Activated naive CD8-positive, alpha-beta T cell treated with anti-CD3 and anti-CD28 coated beads, Interleukin-2, amount 10 ng/mL, durations not matched to agents 7 days and 5 days (primary cell): Measurements from ENCODE around the gene ADAMTSL5. TPM values are rescaled to one million over a fixed set of nuclear protein-coding genes. Genes with fewer than 3 reads are reported as not detected.
"Not testable (repeated sequence)": the region's sequence is repeated elsewhere in the genome, so short reads cannot be mapped to it uniquely, and the experiment has no call there.

Source experiments
- ATAC-seq: fragments of 150-1000 bp; cut with Tn5 transposase; one replicate; pipeline ENCODE4 v1.10.0; 2021; ENCODE audit warnings: low read depth, moderate library complexity
- POLR2A ChIA-PET: fragments of 350-600 bp; sonication (Branson Sonifier 250); formaldehyde crosslinking; loops from one replicate; lab custom pipeline; 2021; ENCODE audit warnings: antibody characterized with exemption; lab: Charles Lee
- DNase-seq: peaks from one replicate; pipeline ENCODE4 v3.0.0; 2021
- H3K27ac Mint-ChIP-seq: one replicate; pipeline ENCODE4 v1.8.0; 2022; ENCODE audit warnings: mild to moderate bottlenecking, mixed read lengths
- H3K27me3 Mint-ChIP-seq: one replicate; pipeline ENCODE4 v1.8.0; 2022; ENCODE audit warnings: mild to moderate bottlenecking, moderate library complexity, mixed read lengths
- H3K36me3 Mint-ChIP-seq: one replicate; pipeline ENCODE4 v1.8.0; 2021; ENCODE audit warnings: mild to moderate bottlenecking, mixed read lengths
- H3K4me1 Mint-ChIP-seq: one replicate; pipeline ENCODE4 v1.8.0; 2021; ENCODE audit warnings: mixed read lengths
- H3K4me3 Mint-ChIP-seq: one replicate; pipeline ENCODE4 v1.8.0; 2022; ENCODE audit warnings: mild to moderate bottlenecking, moderate library complexity, mixed read lengths
- H3K9me3 Mint-ChIP-seq: one replicate; pipeline ENCODE4 v1.8.0; 2021; ENCODE audit warnings: mixed read lengths
- total RNA-seq, 2 experiments: library from RNA; stranded (reverse); gene quantifications; one replicate each; pipeline ENCODE4 v1.2.3, GENCODE V29; 2021

The ADAMTSL5 gene
- total RNA-seq, 2 experiments from 2014 or later, result 1.8 to 2.1 TPM

DNA sequence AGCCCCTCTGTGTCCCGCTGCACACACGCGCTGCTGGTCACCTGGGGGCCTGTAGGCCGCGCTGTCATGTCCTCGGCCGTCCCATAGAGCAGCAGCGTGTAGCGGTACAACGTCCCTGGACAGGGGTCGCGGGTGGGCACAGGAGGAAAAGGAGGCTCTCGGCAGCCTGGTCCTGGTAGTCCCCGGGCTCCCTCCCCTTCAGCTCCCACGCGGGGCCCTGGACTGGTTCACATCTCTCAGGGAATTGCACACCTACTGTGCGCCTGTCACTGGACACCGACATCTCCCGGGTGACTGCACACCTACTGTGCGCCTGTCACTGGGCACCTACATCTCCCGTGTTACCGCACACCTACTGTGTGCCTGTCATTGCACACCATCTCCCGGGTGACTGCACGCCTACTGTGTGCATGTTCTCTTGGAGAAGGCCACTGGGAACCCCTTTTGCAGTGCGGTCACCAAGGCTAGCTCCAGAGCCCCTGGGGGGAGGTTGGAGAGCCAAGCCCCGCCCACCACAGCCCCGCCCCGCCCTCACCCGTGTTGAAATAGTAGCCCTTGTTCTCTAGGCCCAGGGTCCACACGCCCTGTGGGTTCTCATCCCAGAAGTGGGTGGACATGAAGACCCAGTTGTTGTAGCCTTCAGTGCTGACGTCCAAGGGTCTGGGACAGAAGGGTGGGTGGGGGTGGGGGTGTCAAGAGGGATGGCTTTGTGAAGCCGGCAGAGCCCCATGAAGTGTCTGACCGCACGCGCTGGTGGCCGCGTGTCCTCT is 30.3 kb downstream of the ADAMTSL5 start:
- H3K9me3 Mint-ChIP-seq, result no peaks in the 10 kb centered on the region
- DNase-seq, result no peak
- peaks cover 2% of the 10 kb centered on the region for H3K36me3 Mint-ChIP-seq
- H3K27ac Mint-ChIP-seq, result no peak overlapping the region
- POLR2A ChIA-PET, result no interaction called here
- H3K4me1 Mint-ChIP-seq, result peaks cover 4% of the 10 kb centered on the region
- no peaks in the 10 kb centered on the region for H3K27me3 Mint-ChIP-seq
- no peak for ATAC-seq
- H3K4me3 Mint-ChIP-seq, result no peak overlapping the region

GRCh38 chr19:1481893-1482360 is 30.9 kb downstream of the ADAMTSL5 start:
- Mint-ChIP-seq H3K27ac (no peak overlapping the region), H3K36me3 (peaks cover 2% of the 10 kb centered on the region), H3K9me3 (no peaks in the 10 kb centered on the region), H3K27me3 (no peaks in the 10 kb centered on the region), H3K4me1 (peaks cover 8% of the 10 kb centered on the region), H3K4me3 (no peak overlapping the region)
- DNase-seq (no peak), ATAC-seq (no peak)
- POLR2A ChIA-PET, result no interaction called here

- H3K36me3 Mint-ChIP-seq, result peaks cover 2% of the 10 kb centered on the region
These were observed 31.5 kb downstream of the ADAMTSL5 start for GRCh38 chr19:1481224-1481892.

GRCh38 chr19:1478934-1479707 is 33.7 kb downstream of the ADAMTSL5 start, which contains the start of gene C19orf25:
Gene C19orf25 (minus strand): TSS chr19:1479215. CDS start chr19:1478903, 312 bp downstream.
- POLR2A ChIA-PET, result no interaction called here
- Mint-ChIP-seq H3K36me3 (peaks cover 2% of the 10 kb centered on the region), H3K27me3 (no peaks in the 10 kb centered on the region), H3K9me3 (no peaks in the 10 kb centered on the region), H3K27ac (peak within 1 kb of the TSS; percentile 98), H3K4me1 (peaks cover 8% of the 10 kb centered on the region), H3K4me3 (peak within 1 kb of the TSS; percentile 100)
- ATAC-seq (peak; percentile 88), DNase-seq (peak; percentile 94)

More at GRCh38 chr19:1481224-1481892, 31.5 kb downstream of the ADAMTSL5 start:
- no peak overlapping the region for H3K4me3 Mint-ChIP-seq
- no peaks in the 10 kb centered on the region for H3K9me3 Mint-ChIP-seq
- ATAC-seq (no peak), DNase-seq (no peak)
- H3K27me3 Mint-ChIP-seq, result no peaks in the 10 kb centered on the region
- H3K27ac Mint-ChIP-seq, result no peak overlapping the region
- peaks cover 8% of the 10 kb centered on the region for H3K4me1 Mint-ChIP-seq
- POLR2A ChIA-PET, result no interaction called here

DNA sequence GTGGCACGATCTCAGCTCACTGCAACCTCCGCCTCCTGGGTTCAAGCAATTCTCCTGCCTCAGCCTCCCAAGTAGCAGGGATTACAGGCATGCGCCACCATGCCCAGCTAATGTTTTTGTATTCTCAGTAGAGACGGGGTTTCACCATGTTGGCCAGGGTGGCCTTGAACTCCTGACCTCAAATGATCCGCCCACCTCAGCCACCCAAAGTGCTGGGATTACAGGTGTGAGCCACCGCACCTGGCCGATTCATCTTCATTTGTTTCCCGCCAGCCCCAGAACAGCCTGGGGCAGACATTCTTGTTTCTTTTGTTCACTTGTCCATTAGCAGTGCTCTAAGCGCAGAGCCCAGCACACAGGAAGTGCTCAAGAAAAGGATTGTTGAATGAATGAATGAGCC is 35.8 kb downstream of the ADAMTSL5 start:
- not testable (repeated sequence) for DNase-seq, H3K36me3 Mint-ChIP-seq, H3K4me1 Mint-ChIP-seq, H3K27ac Mint-ChIP-seq, H3K27me3 Mint-ChIP-seq, ATAC-seq, H3K9me3 Mint-ChIP-seq
- POLR2A ChIA-PET, result interaction anchor here (0.9 to 1.2 kb wide), 2 partner anchors 8 to 68 kb away, joined by 3 read pairs; no protein-coding TSS in a partner anchor
- peak overlapping the region; percentile 100 for H3K4me3 Mint-ChIP-seq

DNA sequence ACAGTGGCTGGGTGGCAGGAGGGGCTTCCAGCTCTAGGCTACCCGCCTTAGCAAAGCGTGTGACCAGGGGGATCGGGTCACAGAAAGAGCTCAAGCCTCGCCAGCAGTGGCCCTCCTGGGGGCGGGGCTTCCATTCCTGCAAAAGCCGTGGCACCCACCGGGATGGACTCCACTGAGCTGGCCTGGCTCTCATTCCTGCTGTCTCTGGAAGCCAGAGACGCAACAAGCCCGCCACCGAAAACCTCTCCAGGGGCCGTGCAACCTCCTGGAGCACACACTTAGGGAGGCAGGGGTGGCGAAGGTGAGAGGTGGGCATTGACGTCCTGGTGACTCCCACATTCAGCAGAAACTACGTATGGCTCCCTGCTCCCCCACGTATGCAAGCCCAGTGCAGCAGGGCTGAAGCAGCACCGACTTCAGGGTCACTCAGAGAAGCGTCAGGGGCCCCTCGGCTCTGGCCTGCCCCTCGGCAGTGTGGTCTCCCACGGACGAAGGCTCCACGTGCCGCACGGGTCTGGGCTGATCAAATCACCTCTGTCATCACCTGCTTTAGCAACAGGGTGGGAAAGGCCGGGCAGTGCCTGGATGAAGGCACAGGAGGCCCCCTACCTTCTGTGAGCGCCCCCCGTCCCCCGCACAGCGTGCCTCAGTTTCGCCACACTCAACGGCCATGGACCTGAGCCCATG is 36.9 kb downstream of the ADAMTSL5 start:
- no peak overlapping the region for H3K27ac Mint-ChIP-seq
- H3K4me3 Mint-ChIP-seq, result no peak overlapping the region
- peaks cover 2% of the 10 kb centered on the region for H3K36me3 Mint-ChIP-seq
- POLR2A ChIA-PET, result interaction anchor here (0.5 to 1.1 kb wide), 2 partner anchors 9 to 469 kb away, joined by 4 read pairs; no protein-coding TSS in a partner anchor
- no peaks in the 10 kb centered on the region for H3K9me3 Mint-ChIP-seq
- DNase-seq, result no peak
- peaks cover 10% of the 10 kb centered on the region for H3K4me1 Mint-ChIP-seq
- H3K27me3 Mint-ChIP-seq, result peaks cover 4% of the 10 kb centered on the region
- no peak for ATAC-seq

- POLR2A ChIA-PET, result interaction anchor here (0.5 to 1.1 kb wide), 3 partner anchors 8 to 471 kb away, joined by 3 to 4 read pairs (median 4); no protein-coding TSS in a partner anchor
- Mint-ChIP-seq H3K9me3 (no peaks in the 10 kb centered on the region), H3K4me1 (peaks cover 11% of the 10 kb centered on the region), H3K4me3 (no peak overlapping the region), H3K36me3 (peaks cover 2% of the 10 kb centered on the region), H3K27ac (no peak overlapping the region), H3K27me3 (peaks cover 7% of the 10 kb centered on the region)
- no peak for DNase-seq
- ATAC-seq, result no peak
These were observed 38.0 kb downstream of the ADAMTSL5 start for GRCh38 chr19:1474765-1475351.

DNA sequence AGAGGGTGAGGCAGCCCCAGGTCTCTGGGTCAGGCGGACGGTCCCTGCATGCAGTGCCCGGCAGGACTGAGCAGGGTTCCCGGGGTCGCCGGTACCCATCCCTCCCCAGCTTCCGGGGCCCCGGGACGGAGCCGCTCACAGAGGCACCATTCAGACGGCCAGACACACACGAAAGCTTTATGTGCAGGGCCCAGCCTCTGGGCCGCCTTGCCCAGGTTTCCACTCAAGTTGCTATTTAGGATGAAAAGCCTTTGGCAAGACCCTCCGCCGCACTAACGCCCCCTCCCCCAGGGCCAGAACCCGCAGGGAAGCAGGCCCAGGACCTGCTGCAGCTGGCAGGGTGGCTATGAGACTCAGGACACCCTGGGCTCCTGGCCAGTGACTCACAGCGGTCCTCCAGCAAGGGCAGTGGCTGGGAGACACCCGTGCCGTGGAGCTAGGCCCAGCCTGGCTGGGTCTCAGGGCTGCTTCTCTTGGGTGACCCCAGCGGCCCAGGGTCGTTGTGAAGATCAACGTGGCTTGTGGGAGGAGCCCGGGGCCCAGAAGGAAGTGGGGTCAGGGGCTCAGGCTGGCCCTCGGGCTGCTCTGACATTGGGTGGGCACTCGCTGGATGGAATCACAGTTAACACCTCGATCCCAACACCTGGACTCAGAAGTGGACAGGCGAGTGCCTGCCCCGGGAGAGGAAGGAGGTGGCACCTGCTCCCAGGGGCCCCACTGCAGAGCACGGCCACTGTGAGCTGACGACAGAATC is 38.6 kb downstream of the ADAMTSL5 start:
- H3K4me1 Mint-ChIP-seq, result peaks cover 10% of the 10 kb centered on the region
- H3K9me3 Mint-ChIP-seq, result no peaks in the 10 kb centered on the region
- no peak overlapping the region for H3K27ac Mint-ChIP-seq
- no peak overlapping the region for H3K4me3 Mint-ChIP-seq
- peaks cover 2% of the 10 kb centered on the region for H3K36me3 Mint-ChIP-seq
- peaks cover 7% of the 10 kb centered on the region for H3K27me3 Mint-ChIP-seq
- no peak for ATAC-seq
- DNase-seq, result no peak
- POLR2A ChIA-PET, result no interaction called here

GRCh38 chr19:1473085-1473851 is 39.6 kb downstream of the ADAMTSL5 start:
- ATAC-seq (no peak), DNase-seq (no peak)
- H3K27ac Mint-ChIP-seq, result no peak overlapping the region
- H3K27me3 Mint-ChIP-seq, result peaks cover 11% of the 10 kb centered on the region
- H3K4me3 Mint-ChIP-seq, result no peak overlapping the region
- peaks cover 7% of the 10 kb centered on the region for H3K4me1 Mint-ChIP-seq
- H3K9me3 Mint-ChIP-seq, result no peaks in the 10 kb centered on the region
- POLR2A ChIA-PET, result no interaction called here
- H3K36me3 Mint-ChIP-seq, result no peaks in the 10 kb centered on the region

DNA sequence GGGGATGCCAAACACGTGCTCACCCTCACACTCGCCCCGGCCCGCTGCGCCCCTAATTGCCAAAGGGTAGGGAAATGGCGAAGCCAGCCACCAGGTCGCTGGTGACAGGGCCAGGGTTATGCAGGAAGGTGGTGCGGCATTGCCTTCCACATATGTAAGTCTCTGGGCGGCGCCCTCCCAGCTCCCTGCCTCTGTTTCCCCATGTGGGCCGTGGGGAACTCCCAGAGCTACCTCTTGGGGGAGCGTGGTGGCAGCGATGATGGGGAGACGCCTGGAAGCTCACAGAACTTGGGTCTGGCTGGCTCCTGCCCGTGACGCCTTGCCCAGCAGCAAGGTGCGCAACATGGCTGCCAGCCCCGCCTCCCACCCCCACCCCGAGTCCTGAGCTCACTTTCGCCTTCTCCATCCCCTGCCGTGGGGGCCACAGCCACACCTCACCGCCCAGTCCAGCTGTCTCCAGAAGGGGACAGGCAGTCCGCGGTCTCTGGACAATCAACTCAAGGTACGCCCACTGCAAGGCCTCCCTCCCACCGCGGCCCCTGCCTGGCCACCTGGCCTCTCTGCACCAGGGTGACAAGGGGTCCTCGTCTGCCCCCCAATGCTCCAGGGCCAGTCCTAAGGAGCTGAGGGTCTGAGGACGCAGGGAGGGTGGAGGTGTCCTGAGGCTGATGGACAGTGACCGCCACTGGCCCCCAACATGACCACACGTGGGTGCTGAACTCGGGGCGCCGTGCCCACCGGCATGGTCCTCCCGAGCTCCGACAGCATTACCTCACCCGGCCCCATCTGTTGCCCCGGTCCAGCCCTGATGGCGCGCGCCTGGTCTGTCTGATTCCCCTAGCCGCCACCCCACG is 40.4 kb downstream of the ADAMTSL5 start:
- ATAC-seq, result no peak
- H3K4me1 Mint-ChIP-seq, result peaks cover 6% of the 10 kb centered on the region
- no peak overlapping the region for H3K27ac Mint-ChIP-seq
- no peak for DNase-seq
- no peaks in the 10 kb centered on the region for H3K36me3 Mint-ChIP-seq
- H3K27me3 Mint-ChIP-seq, result peaks cover 12% of the 10 kb centered on the region
- H3K4me3 Mint-ChIP-seq, result no peak overlapping the region
- no peaks in the 10 kb centered on the region for H3K9me3 Mint-ChIP-seq
- POLR2A ChIA-PET, result interaction anchor here (0.9 to 1.4 kb wide), 2 partner anchors 17 to 18 kb away, joined by 3 to 5 read pairs; partner anchors contain the start of gene PCSK4
